Measurements from ENCODE around the gene ACP7. TPM values are rescaled to one million over a fixed set of nuclear protein-coding genes. Genes with fewer than 3 reads are reported as not detected.

ACP7 gene
- total and polyA plus RNA-seq, 9 of the 15 experiments (the other 6 are each of a cell fraction or from before 2014, with no cell fraction given): not detected

- 20% methylated on average over 7 of the region's 7 CpGs for WGBS (ENCODE audit: insufficient coverage, low coverage, missing lambda C conversion rate)
- Histone ChIP-seq H3K27ac (ENCODE audit: extremely low read depth, low read depth, low read length) (no peak overlapping the region), H3K4me2 (ENCODE audit: insufficient read depth, low read length) (no peak overlapping the region), H3K4me1 (replicated peaks in 1 of 2; ENCODE audit: control insufficient read depth in 2 of 2, insufficient read depth in 2 of 2, low read length in 2 of 2) (peaks cover 0 to 8% of the 10 kb centered on the region in 2 experiments; a peak in 2 of 5 replicates), H3K79me2 (ENCODE audit: control insufficient read depth, insufficient read depth, low read length) (no peaks in the 10 kb centered on the region), H3K27me3 (ENCODE audit: control insufficient read depth in 2 of 2, insufficient read depth in 2 of 2, low read length in 2 of 2) (peaks cover 32 to 46% of the 10 kb centered on the region in 2 experiments), H3K9me1 (ENCODE audit: control insufficient read depth, insufficient read depth, low read length) (no peaks in the 10 kb centered on the region), H3K9ac (ENCODE audit: insufficient read depth in 1 of 2, low read depth in 2 of 2, low read length in 2 of 2) (no peak overlapping the region), H2AFZ (ENCODE audit: low read depth, low read length) (no peak overlapping the region), H3K36me3 (ENCODE audit: control insufficient read depth, insufficient read depth, low read length) (no peaks in the 10 kb centered on the region), H3K4me3 (no peak overlapping the region), H4K20me1 (replicated peaks; ENCODE audit: control insufficient read depth, insufficient read depth, low read length) (0 out of 2 replicates have a peak, but pooled peaks cover 11% of the 10 kb centered on the region), H3K9me3 (replicated peaks; ENCODE audit: control insufficient read depth, insufficient read depth, low read depth, low read length) (no peaks in the 10 kb centered on the region)
- TF ChIP-seq ZNF707 (CRISPR knock-in tag; conservative IDR thresholded peaks at IDR 0.05): no peak
- no peak for TF ChIP-seq ZNF766 (CRISPR knock-in tag; conservative IDR thresholded peaks at IDR 0.05)
- TF ChIP-seq SRSF1 (IDR thresholded peaks at IDR 0.05; ENCODE audit: low read depth, low read length): no peak
- peak; percentile 84 for TF ChIP-seq RBM25 (IDR thresholded peaks at IDR 0.05; ENCODE audit: low read depth, low read length, severe bottlenecking)
- no peak for TF ChIP-seq ZNF830 (CRISPR knock-in tag; IDR thresholded peaks at IDR 0.05)
- no peak for TF ChIP-seq NFE2L1 (tag; IDR thresholded peaks at IDR 0.05; ENCODE audit: borderline replicate concordance, low read depth)
- TF ChIP-seq ILF3 (IDR thresholded peaks at IDR 0.05; ENCODE audit: borderline replicate concordance): no peak
- TF ChIP-seq KDM2B (CRISPR knock-in tag; IDR thresholded peaks at IDR 0.05): no peak
- 0 out of 2 replicates have a peak, but pooled peaks have one; percentile 48 for TF ChIP-seq ADNP (tag; IDR thresholded peaks at IDR 0.05)
- peak; percentile 56; the same call in 1 of the 2 replicates for TF ChIP-seq BCOR (IDR thresholded peaks at IDR 0.05)
- CTCF ChIA-PET (ENCODE audit: low intra/inter-chr PET ratio): no interaction called here
- FAIRE-seq (no peak), ATAC-seq (no peak), DNase-seq (ENCODE audit: extremely low read depth in 1 of 4, low spot score in 3 of 4) (no peak)
- no TSS peak for BruUV-seq (replicated peaks)
- POLR2A ChIA-PET: interaction anchor here (1.2 kb wide), 1 partner anchor 44 kb away, joined by 3 read pairs; no protein-coding TSS in a partner anchor
- in situ Hi-C loops (cut with MboI) (no loop called here), intact Hi-C loops (cut with micrococcal nuclease) (no loop called here)
Measured at GRCh38 chr19:39082167-39082566, 2.0 kb upstream of the ACP7 start.

All from K562 (cell line).